ENCODE measurements around the gene NFIB. TPM values are rescaled to one million over a fixed set of nuclear protein-coding genes. Genes with fewer than 3 reads are reported as not detected.

NFIB gene
- total and polyA plus RNA-seq, 4 experiments from 2014 or later, result not detected

GRCh38 chr9:14296495-14297113 is 17.3 kb downstream of the NFIB start:
- Mint-ChIP-seq H3K9me3 (peaks cover 0 to 2% (median 0%) of the 10 kb centered on the region in 8 donors), H3K27me3 (peaks cover 10 to 19% of the 10 kb centered on the region in 2 donors), H3K36me3 (no peaks in the 10 kb centered on the region), H3K4me1 (no peaks in the 10 kb centered on the region), H3K4me3 (no peak overlapping the region), H3K27ac (no peak overlapping the region)
- Histone ChIP-seq H3K4me3 (ENCODE audit: low read length in 2 of 2) (no peak overlapping the region), H3K9me3 (ENCODE audit: control insufficient read depth in 1 of 2, low read length in 2 of 2) (no peaks in the 10 kb centered on the region), H3K4me1 (ENCODE audit: insufficient read depth, low read length) (no peaks in the 10 kb centered on the region), H3K36me3 (ENCODE audit: insufficient read depth, low read length) (no peaks in the 10 kb centered on the region), H3K27ac (ENCODE audit: low read depth, low read length) (no peak overlapping the region), H3K27me3 (ENCODE audit: insufficient read depth, low read length) (no peaks in the 10 kb centered on the region)
- intact Hi-C loops (cut with micrococcal nuclease), result no loop called here
- DNase-seq, result no peak
- CTCF ChIA-PET (ENCODE audit: partially characterized antibody), result no interaction called here
- POLR2A ChIA-PET (ENCODE audit: partially characterized antibody), result no interaction called here

- Mint-ChIP-seq H3K27me3 (peaks cover 8 to 13% of the 10 kb centered on the region in 2 donors), H3K36me3 (no peaks in the 10 kb centered on the region), H3K4me1 (no peaks in the 10 kb centered on the region), H3K4me3 (no peak overlapping the region), H3K27ac (no peak overlapping the region), H3K9me3 (peaks cover 0 to 2% (median 0%) of the 10 kb centered on the region in 8 donors)
- Histone ChIP-seq H3K27ac (ENCODE audit: low read depth, low read length) (no peak overlapping the region), H3K4me3 (ENCODE audit: low read length in 2 of 2) (no peak overlapping the region), H3K4me1 (ENCODE audit: insufficient read depth, low read length) (no peaks in the 10 kb centered on the region), H3K36me3 (ENCODE audit: insufficient read depth, low read length) (no peaks in the 10 kb centered on the region), H3K27me3 (ENCODE audit: insufficient read depth, low read length) (no peaks in the 10 kb centered on the region), H3K9me3 (ENCODE audit: control insufficient read depth in 1 of 2, low read length in 2 of 2) (no peaks in the 10 kb centered on the region)
- ChIA-PET POLR2A (ENCODE audit: partially characterized antibody) (no interaction called here), CTCF (ENCODE audit: partially characterized antibody) (no interaction called here)
- DNase-seq, result no peak
- intact Hi-C loops (cut with micrococcal nuclease), result no loop called here
These were observed 19.3 kb downstream of the NFIB start for GRCh38 chr9:14294659-14295058.

GRCh38 chr9:14293801-14294200 is 20.1 kb downstream of the NFIB start:
- no peak for DNase-seq
- H3K36me3 Mint-ChIP-seq, result no peaks in the 10 kb centered on the region
- CTCF ChIA-PET (ENCODE audit: partially characterized antibody), result no interaction called here
- H3K4me3 Mint-ChIP-seq, result no peak overlapping the region
- H3K27ac Mint-ChIP-seq, result no peak overlapping the region
- Histone ChIP-seq H3K27ac (ENCODE audit: low read depth, low read length) (no peak overlapping the region), H3K27me3 (ENCODE audit: insufficient read depth, low read length) (no peaks in the 10 kb centered on the region), H3K9me3 (ENCODE audit: control insufficient read depth in 1 of 2, low read length in 2 of 2) (no peaks in the 10 kb centered on the region), H3K4me3 (ENCODE audit: low read length in 2 of 2) (no peak overlapping the region), H3K36me3 (ENCODE audit: insufficient read depth, low read length) (no peaks in the 10 kb centered on the region), H3K4me1 (ENCODE audit: insufficient read depth, low read length) (no peaks in the 10 kb centered on the region)
- H3K9me3 Mint-ChIP-seq, result peaks cover 0 to 2% (median 0%) of the 10 kb centered on the region in 8 donors
- no peaks in the 10 kb centered on the region for H3K4me1 Mint-ChIP-seq
- intact Hi-C loops (cut with micrococcal nuclease), result no loop called here
- POLR2A ChIA-PET (ENCODE audit: partially characterized antibody), result no interaction called here
- H3K27me3 Mint-ChIP-seq, result peaks cover 8 to 13% of the 10 kb centered on the region in 2 donors

DNA sequence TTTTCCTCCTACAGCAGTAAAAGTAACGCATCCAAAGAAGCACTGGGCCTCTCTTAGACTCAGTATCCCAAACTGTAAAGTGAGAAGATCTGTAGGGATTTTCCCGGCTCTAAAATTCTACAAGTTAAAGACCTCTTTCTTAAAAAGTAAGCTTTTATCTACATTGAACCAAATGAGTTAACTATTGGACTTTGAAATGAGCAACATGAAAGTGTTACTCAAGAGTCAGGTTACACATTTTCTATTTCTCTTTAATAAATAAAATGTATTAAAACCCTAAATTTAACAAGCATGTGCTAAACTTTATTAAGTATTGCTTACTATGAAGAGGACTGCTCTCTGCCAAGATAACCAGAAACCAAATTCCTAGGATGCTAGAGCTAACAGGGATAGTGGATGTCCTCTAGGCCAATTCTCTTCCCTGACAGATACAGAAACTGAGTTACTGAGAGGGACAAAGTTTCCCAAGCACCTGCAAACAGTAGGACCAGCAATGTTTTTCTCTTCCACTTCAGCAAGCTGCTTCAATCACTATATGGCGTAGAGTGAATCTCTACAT is 21.7 kb downstream of the NFIB start:
- no peaks in the 10 kb centered on the region for H3K4me1 ChIP-seq (ENCODE audit: insufficient read depth, low read length)
- no peaks in the 10 kb centered on the region for H3K27me3 ChIP-seq (ENCODE audit: insufficient read depth, low read length)
- no peak overlapping the region for H3K27ac ChIP-seq (ENCODE audit: low read depth, low read length)
- Mint-ChIP-seq H3K4me1 (no peaks in the 10 kb centered on the region), H3K4me3 (no peak overlapping the region), H3K9me3 (peaks cover 0 to 2% (median 0%) of the 10 kb centered on the region in 8 donors), H3K27me3 (peaks cover 8 to 9% of the 10 kb centered on the region in 2 donors), H3K27ac (no peak overlapping the region), H3K36me3 (no peaks in the 10 kb centered on the region)
- intact Hi-C loops (cut with micrococcal nuclease), result no loop called here
- CTCF ChIA-PET (ENCODE audit: partially characterized antibody), result no interaction called here
- H3K36me3 ChIP-seq (ENCODE audit: insufficient read depth, low read length), result no peaks in the 10 kb centered on the region
- no peak overlapping the region for H3K4me3 ChIP-seq (ENCODE audit: low read length in 2 of 2)
- H3K9me3 ChIP-seq (ENCODE audit: control insufficient read depth in 1 of 2, low read length in 2 of 2), result no peaks in the 10 kb centered on the region
- POLR2A ChIA-PET (ENCODE audit: partially characterized antibody), result no interaction called here
- no peak for DNase-seq

GRCh38 chr9:14289916-14290315 is 24.0 kb downstream of the NFIB start:
- intact Hi-C loops (cut with micrococcal nuclease), result no loop called here
- Mint-ChIP-seq H3K4me3 (no peak overlapping the region), H3K4me1 (no peaks in the 10 kb centered on the region), H3K9me3 (peaks cover 0 to 4% (median 0%) of the 10 kb centered on the region in 8 donors), H3K27ac (no peak overlapping the region), H3K27me3 (peaks cover 4 to 5% of the 10 kb centered on the region in 2 donors), H3K36me3 (no peaks in the 10 kb centered on the region)
- H3K27ac ChIP-seq (ENCODE audit: low read depth, low read length), result no peak overlapping the region
- H3K4me1 ChIP-seq (ENCODE audit: insufficient read depth, low read length), result no peaks in the 10 kb centered on the region
- H3K4me3 ChIP-seq (ENCODE audit: low read length in 2 of 2), result no peak overlapping the region
- no peaks in the 10 kb centered on the region for H3K9me3 ChIP-seq (ENCODE audit: control insufficient read depth in 1 of 2, low read length in 2 of 2)
- H3K36me3 ChIP-seq (ENCODE audit: insufficient read depth, low read length), result no peaks in the 10 kb centered on the region
- no peak for DNase-seq
- POLR2A ChIA-PET (ENCODE audit: partially characterized antibody), result no interaction called here
- CTCF ChIA-PET (ENCODE audit: partially characterized antibody), result no interaction called here
- H3K27me3 ChIP-seq (ENCODE audit: insufficient read depth, low read length), result no peaks in the 10 kb centered on the region

DNA sequence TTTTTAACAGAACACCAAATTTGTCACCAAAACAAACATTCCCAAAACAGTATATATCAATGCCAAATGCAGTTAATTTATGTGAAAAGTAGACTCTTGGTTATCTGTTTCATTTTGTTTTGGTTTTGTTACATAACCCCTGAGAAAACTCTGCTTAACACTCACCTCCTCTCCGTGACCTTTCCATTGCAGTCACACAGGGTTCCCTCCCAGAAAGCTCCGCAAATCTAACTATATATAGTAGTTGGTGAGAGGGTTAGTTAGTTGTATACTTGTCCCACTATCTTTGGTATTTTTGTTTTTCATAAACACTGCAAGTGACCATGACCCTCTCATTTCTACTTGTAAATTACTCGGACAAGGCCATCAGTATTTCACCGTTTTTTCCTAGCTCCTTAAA is 25.5 kb downstream of the NFIB start:
- Histone ChIP-seq H3K4me3 (ENCODE audit: low read length in 2 of 2) (no peak overlapping the region), H3K9me3 (ENCODE audit: control insufficient read depth in 1 of 2, low read length in 2 of 2) (no peaks in the 10 kb centered on the region), H3K27me3 (ENCODE audit: insufficient read depth, low read length) (no peaks in the 10 kb centered on the region), H3K4me1 (ENCODE audit: insufficient read depth, low read length) (no peaks in the 10 kb centered on the region), H3K36me3 (ENCODE audit: insufficient read depth, low read length) (no peaks in the 10 kb centered on the region), H3K27ac (ENCODE audit: low read depth, low read length) (no peak overlapping the region)
- intact Hi-C loops (cut with micrococcal nuclease), result no loop called here
- DNase-seq, result no peak
- ChIA-PET POLR2A (ENCODE audit: partially characterized antibody) (no interaction called here), CTCF (ENCODE audit: partially characterized antibody) (no interaction called here)
- Mint-ChIP-seq H3K36me3 (no peaks in the 10 kb centered on the region), H3K27me3 (peaks cover 0 to 5% of the 10 kb centered on the region in 2 donors), H3K9me3 (peaks cover 0 to 4% (median 0%) of the 10 kb centered on the region in 8 donors), H3K4me1 (no peaks in the 10 kb centered on the region), H3K4me3 (no peak overlapping the region), H3K27ac (no peak overlapping the region)

GRCh38 chr9:14286121-14286520 is 27.8 kb downstream of the NFIB start:
- Mint-ChIP-seq H3K4me3 (no peak overlapping the region), H3K9me3 (peaks cover 0 to 4% (median 0%) of the 10 kb centered on the region in 8 donors), H3K27me3 (no peaks in the 10 kb centered on the region), H3K4me1 (no peaks in the 10 kb centered on the region), H3K36me3 (no peaks in the 10 kb centered on the region), H3K27ac (no peak overlapping the region)
- Histone ChIP-seq H3K4me1 (ENCODE audit: insufficient read depth, low read length) (no peaks in the 10 kb centered on the region), H3K27me3 (ENCODE audit: insufficient read depth, low read length) (no peaks in the 10 kb centered on the region), H3K27ac (ENCODE audit: low read depth, low read length) (no peak overlapping the region), H3K9me3 (ENCODE audit: control insufficient read depth in 1 of 2, low read length in 2 of 2) (no peaks in the 10 kb centered on the region), H3K36me3 (ENCODE audit: insufficient read depth, low read length) (no peaks in the 10 kb centered on the region), H3K4me3 (ENCODE audit: low read length in 2 of 2) (no peak overlapping the region)
- ChIA-PET CTCF (ENCODE audit: partially characterized antibody) (no interaction called here), POLR2A (ENCODE audit: partially characterized antibody) (no interaction called here)
- DNase-seq, result no peak
- intact Hi-C loops (cut with micrococcal nuclease), result no loop called here

Data from CD4-positive, alpha-beta memory T cell (primary cell).